GM18907 (cell line): ENCODE measurements around the gene TOMM7.
A peak's percentile ranks its signal among the peaks of the same experiment; 100 is the strongest.

Experiments used
- ATAC-seq: cut with Tn5 transposase; IDR thresholded peaks from one replicate; pipeline ENCODE4 v1.9.1; 2021; ENCODE audit warnings: mild to moderate bottlenecking, moderate library complexity; ENCODE audit not compliant: unreplicated experiment

The TOMM7 gene

GRCh38 chr7:22822486-22823141 is at the start of gene TOMM7:
Gene TOMM7 (minus strand): TSS chr7:22822849. CDS start chr7:22822779, 70 bp downstream.
- ATAC-seq: peak; percentile 85

GRCh38 chr7:22872096-22872807 is 49.6 kb upstream of the TOMM7 start:
- ATAC-seq: peak; percentile 96

- no peak for ATAC-seq
Measured at GRCh38 chr7:22871661-22872060, 49.0 kb upstream of the TOMM7 start.

GRCh38 chr7:22868509-22868908 is 45.9 kb upstream of the TOMM7 start:
- no peak for ATAC-seq

- no peak for ATAC-seq
Measured at GRCh38 chr7:22867589-22867988, 44.9 kb upstream of the TOMM7 start.

GRCh38 chr7:22867003-22867402 is 44.4 kb upstream of the TOMM7 start:
- ATAC-seq: no peak

GRCh38 chr7:22865602-22865960 is 42.9 kb upstream of the TOMM7 start:
- ATAC-seq: no peak

- ATAC-seq: no peak
Measured at GRCh38 chr7:22864855-22865601, 42.4 kb upstream of the TOMM7 start.

- no peak for ATAC-seq
Measured at GRCh38 chr7:22864301-22864700, 41.7 kb upstream of the TOMM7 start.

- ATAC-seq: no peak
Measured at GRCh38 chr7:22863156-22863899, 40.7 kb upstream of the TOMM7 start.

GRCh38 chr7:22861576-22861975 is 38.9 kb upstream of the TOMM7 start:
- ATAC-seq: no peak

GRCh38 chr7:22860784-22861482 is 38.3 kb upstream of the TOMM7 start:
- ATAC-seq: no peak

- ATAC-seq: no peak
Measured at GRCh38 chr7:22860337-22860736, 37.7 kb upstream of the TOMM7 start.

GRCh38 chr7:22859641-22860290 is 37.1 kb upstream of the TOMM7 start:
- no peak for ATAC-seq

- ATAC-seq: no peak
Measured at GRCh38 chr7:22858640-22859561, 36.3 kb upstream of the TOMM7 start.

- ATAC-seq: no peak
Measured at GRCh38 chr7:22858274-22858639, 35.6 kb upstream of the TOMM7 start.

- no peak for ATAC-seq
Measured at GRCh38 chr7:22856416-22856815, 33.8 kb upstream of the TOMM7 start.

- no peak for ATAC-seq
Measured at GRCh38 chr7:22855049-22855392, 32.4 kb upstream of the TOMM7 start.
